NCI-H2171 treated with DMSO at 0.1 percent for 48 hours (cell line): Measurements from ENCODE around the gene C9orf152.
"Not testable (repeated sequence)": the region's sequence is repeated elsewhere in the genome, so short reads cannot be mapped to it uniquely, and the experiment has no call there.

Experiments
- DNase-seq: peaks from one replicate; lab custom pipeline; 2025; lab: John Stamatoyannopoulos, UW

Gene C9orf152

GRCh38 chr9:110214586-110215355 is 6.8 kb upstream of the C9orf152 start:
- no peak for DNase-seq

- DNase-seq = no peak
These were observed 6.1 kb upstream of the C9orf152 start for GRCh38 chr9:110214090-110214489.

DNA sequence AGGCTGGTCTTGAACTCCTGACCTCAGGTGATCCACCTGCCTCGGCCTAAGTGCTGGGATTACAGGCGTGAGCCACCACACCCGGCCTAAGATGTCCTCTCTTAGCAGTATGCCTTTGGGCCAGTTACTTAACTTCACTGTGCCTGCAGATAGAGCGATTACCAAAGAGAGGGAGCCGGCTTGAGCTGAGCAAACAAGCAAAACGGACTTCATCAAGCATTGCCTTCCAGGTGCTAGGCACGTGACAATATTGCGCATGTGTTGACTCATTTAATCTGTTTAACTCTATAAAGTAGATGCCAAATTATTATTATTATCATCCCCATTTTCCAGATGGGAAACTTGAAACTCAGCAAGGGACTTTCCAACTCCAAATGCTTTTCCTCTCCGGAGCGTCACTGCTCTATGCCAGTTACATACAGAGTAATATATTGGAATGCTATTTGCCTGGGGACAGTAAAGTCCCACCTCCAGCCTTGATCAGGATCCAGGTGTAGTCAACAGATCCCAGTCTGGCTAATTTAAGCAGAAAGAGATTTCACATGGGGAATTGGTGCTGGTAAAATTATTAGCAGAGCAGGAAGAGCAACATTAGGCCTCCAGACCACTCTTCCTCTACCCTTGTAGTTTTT is 5.6 kb upstream of the C9orf152 start:
- no peak for DNase-seq

DNA sequence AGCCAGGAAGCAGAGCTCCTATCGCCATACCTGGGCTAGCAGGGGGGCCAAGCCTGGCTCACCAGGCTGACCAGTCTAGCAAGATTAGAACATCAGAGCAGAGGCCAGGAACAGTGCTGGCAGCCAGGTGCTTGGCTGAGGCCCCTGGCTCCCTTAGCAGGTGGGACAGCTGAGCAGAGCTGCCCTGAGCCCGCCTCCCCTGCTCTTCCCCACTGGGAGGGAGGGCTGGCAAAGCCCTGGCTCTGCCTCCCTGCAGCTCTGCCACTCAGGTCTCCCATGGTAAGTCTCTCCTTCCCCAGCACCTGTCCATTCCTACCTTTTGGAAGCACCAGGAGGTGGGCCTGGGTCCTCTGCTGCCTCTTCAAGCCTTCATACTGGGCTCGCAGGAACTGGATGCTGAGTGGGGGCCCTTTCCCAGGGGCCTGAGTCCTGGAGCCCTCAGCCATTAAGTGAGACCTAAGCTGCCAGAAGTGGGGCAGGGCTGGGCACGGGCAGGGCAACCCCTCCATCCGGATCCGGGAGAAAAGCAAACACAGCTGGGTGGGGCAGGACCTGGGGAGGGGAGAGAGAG is 803 bp downstream of the C9orf152 start:
- DNase-seq = no peak

DNA sequence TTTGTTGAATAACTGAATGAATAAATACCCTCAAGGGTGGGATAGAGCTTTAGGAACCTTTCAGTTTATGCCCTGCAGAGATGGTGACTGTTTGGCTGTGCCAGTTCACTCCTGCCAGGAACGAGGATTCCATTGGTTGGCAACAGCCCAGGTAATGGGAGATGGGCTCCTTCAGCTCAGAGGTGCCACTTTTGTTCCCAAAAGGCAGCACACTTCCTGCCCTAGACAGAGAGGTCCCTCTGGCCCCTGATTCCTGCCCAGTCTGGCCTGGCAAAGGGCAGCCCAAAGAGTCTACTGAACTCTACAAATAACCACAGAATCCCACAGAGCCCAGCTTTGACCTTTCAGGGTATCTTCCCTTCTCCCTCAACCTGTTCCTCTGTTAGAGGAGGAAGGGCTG is 1.6 kb downstream of the C9orf152 start:
- DNase-seq = peak; percentile 33

DNA sequence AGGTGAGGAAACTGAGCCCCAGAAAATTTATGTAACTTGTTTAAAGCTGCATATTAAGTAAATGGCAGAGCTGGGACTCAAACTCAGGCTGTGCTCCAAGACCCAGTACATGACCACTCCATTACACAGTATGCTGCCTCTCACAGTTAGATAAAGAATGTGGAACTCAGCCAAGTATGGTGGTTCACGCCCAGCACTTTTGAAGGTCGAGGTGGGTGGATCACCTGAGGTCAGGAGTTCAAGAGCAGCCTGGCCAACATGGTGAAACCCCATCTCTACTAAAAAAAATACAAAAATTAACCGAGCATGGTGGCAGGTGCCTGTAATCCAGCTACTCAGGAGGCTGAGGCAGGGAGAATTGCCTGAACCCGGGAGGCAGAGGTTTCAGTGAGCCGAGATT is 2.3 kb downstream of the C9orf152 start:
- DNase-seq = not testable (repeated sequence)

DNA sequence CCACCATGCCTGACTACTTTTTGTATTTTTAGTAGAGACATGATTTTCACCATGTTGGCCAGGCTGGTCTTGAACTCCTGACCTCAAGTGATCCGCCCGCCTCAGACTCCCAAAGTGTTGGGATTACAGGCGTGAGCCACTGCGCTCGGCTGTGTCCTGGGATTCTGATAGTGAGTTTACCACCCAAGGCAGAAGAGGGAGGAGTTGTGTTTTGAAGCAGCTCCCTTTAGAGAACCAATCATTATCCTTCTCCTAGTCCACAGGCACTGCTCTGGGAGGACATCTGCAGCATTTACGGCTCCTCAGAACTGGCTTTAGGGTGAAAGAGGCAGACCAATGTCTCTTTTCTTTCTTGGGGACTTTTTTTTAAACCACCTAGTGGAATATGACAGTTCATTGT is 5.7 kb downstream of the C9orf152 start:
- no peak for DNase-seq

GRCh38 chr9:110199643-110200042 is 8.3 kb downstream of the C9orf152 start:
- no peak for DNase-seq

- DNase-seq = no peak
These were observed 9.6 kb downstream of the C9orf152 start for GRCh38 chr9:110198357-110198756.

- DNase-seq = no peak
These were observed 10.4 kb downstream of the C9orf152 start for GRCh38 chr9:110197330-110198187.

DNA sequence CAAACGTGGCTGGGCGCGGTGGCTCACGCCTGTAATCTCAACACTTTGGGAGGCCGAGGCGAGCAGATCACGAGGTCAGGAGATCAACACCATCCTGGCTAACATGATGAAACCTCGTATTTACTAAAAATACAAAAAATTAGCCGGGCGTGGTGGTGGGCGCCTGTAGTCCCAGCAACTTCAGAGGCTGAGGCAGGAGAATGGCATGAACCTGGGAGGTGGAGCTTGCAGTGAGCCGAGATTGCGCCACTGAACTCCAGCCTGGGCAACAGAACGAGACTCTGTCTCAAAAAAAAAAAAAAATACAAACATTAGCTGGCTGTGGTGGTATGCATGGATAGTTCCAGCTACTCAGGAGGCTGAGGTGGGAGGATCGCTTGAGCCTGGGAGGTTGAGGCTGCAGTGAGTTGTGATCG is 11.9 kb downstream of the C9orf152 start:
- DNase-seq = not testable (repeated sequence)

DNA sequence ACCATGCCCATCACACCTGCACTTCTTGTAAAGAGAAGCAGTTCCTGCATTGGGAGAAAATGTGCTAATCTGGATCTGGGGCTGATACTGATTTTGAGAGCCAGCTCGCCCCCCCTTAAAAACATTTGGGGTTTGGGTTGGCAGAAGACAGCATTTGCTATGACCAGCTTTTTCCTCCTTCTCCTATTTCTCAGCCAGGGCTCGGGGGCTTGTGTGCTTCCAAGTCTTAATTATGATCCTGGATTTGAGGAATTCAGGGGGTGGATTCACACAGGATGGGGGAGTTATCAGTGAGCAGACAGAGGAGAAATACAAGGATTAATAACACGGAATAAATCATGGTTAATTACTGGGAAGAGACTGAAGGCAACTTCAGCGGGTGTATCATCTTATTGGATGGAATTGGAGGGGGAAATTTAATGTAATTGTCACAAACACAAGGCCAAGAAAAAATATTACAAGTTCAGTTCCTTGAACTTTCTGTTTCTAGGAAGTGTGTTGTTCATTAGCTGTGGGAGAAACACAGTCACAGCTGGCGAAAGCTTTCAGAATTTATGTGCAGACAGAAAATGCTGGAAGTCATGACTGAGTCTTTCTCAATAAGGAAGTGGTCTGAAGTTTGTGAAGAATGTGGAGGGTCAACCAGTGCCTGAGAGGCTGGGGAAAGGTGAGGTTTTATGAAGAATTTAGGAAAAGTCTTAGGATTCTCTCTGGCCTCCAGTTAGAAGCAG is 15.3 kb downstream of the C9orf152 start:
- no peak for DNase-seq

- DNase-seq = no peak
These were observed 16.3 kb downstream of the C9orf152 start for GRCh38 chr9:110191615-110192014.

- no peak for DNase-seq
These were observed 18.2 kb downstream of the C9orf152 start for GRCh38 chr9:110189559-110190320.

DNA sequence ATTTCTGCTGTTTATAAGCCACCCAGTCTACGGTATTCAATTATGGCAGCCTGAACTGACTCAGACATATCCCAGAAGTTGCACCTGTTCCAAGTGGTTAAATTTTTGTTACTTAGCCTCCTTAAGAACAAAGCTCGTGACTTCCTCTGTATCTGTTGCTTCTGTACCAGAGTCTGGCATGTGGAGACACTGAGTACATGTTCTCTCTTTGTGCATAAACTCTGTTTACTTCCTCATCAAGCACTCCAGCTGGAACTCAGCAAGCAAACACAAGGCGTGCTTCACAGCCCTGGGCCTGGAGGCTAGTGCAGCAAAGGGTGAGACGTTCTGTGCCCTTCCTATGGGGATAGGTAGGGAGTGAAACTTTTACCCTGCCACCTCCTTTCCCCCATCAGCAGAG is 19.0 kb downstream of the C9orf152 start:
- DNase-seq = no peak

DNA sequence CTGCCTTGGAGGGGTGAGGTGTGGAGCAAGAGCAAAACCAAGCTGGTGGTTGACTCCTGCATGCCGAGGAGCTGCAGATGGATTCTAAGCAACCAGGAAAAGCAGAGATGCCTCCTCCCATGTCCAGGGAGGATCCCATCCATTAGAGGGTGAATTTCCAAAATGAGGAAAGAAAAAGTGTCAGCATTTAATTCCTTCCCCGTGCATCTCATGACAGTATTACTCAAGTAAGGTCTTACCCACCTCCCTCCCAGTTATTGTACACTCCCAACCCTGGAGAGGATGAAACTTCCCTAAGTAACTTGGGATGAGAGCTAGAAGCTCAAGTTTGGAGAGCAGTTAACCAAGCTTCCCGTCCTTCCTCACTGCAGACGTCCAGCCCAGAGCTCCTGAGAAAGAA is 19.9 kb downstream of the C9orf152 start:
- no peak for DNase-seq

DNA sequence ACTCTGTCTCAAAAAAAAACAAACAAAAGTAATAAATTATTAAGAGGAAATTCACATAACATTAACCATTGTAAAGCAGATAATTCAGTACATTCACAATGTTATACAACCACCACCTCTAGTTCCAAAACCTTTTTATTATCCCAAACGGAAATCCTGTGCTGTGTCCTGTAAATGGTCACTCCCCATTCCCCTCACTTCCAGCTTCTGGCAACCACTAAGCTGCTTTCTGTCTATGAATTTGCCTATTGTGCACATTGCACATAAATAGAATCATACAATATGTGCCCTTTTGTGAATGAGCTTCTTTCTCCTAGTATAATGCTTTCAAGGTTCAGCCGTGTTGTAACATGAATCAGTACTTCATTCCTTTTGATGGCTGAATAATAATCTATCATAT is 20.8 kb downstream of the C9orf152 start:
- no peak for DNase-seq

DNA sequence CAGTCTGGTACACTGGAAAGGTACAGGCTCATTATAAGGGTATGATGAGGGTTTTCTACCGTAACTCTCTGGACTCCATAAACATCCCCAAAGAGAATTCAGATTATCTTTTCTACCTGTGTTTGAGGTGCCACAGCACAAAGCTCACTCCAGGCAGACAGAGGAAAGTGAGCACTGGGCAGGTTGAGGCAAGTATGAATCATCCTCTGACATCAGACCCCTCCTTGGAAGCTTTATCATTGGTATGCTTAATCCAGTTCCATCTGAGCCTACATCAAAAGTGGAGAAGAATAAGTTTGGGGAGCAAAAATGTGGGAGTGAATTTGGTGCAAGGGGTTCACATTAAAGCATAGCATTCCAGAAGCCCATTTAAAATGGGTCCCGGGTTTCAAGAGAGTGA is 21.7 kb downstream of the C9orf152 start:
- DNase-seq = no peak

- DNase-seq = no peak
These were observed 22.2 kb downstream of the C9orf152 start for GRCh38 chr9:110185806-110186205.

DNA sequence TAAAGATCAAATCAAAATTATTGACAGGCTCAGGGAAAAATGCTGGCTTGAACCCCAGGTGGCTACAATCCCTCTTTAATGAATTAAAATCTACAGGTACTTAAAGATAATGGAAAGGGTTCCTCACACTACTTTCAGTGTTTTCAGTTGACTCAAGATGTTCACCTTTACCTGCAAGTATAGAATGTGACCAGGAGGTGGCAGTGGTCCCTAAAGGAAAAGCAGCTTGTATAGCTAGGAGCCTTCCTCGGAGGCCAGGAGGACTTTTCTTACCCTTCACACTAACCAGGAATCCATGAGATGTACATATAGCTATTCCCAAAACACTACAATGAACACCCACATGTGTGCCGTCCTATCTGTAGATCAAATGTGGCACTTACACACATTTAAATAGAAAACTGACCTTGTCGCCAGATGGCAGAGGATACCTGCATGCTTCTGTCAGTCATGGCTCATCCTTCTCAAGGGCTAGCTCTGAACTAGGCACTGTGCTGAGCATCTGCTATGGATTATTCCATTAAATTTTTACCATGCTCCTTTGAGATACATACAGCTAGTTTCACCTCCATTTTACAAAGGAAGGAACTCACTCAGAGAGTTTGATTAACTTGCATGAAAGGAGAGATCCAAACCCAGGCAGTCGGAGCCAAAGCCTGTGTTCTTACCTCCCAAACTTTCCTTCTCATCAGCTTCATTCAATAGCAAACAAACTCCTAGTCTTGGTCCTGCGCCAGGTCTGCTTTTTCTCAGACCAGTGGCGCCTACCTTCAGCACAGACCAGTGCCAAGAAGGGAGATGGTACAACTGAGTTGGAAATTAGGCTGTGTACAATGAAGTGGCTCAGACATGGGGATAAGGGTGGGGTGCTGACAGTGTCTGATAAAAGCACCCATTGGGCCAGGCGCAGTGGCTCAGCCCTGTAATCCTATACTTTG is 24.5 kb downstream of the C9orf152 start:
- DNase-seq = peak; percentile 76
